Peyer's patch (tissue), 4 donors: ENCODE results near the gene BAAT. TPM values are rescaled to one million over a fixed set of nuclear protein-coding genes. Genes with fewer than 3 reads are reported as not detected.

Experiments
- DNase-seq, 3 donors: peaks; one replicate each; pipeline ENCODE4 v3.0.0-alpha.2; 2017 to 2019
- H3K27ac ChIP-seq, 4 donors: fragments of 200-600 bp; sonication (generic); one replicate each; pipeline ENCODE4 v1.5.1; 2016 to 2019
- H3K27me3 ChIP-seq, 2 donors: fragments of 200-600 bp; sonication (generic); one replicate each; pipeline ENCODE4 v1.5.1; 2019
- H3K36me3 ChIP-seq, 3 donors: fragments of 200-600 bp; sonication (generic); one replicate each; pipeline ENCODE4 v1.5.1; 2016 to 2019
- H3K4me1 ChIP-seq, 4 donors: fragments of 200-600 bp; sonication (generic); one replicate each; pipeline ENCODE4 v1.5.1; 2016 to 2019
- H3K4me3 ChIP-seq, 4 donors: fragments of 200-600 bp; sonication (generic); 1 replicate in 3 of 4; 2 replicates in 1 of 4; pipeline ENCODE4 v1.5.1; 2016 to 2019; ENCODE audit warnings: mild to moderate bottlenecking in 1 of 4
- H3K9me3 ChIP-seq, 4 donors: fragments of 200-600 bp; sonication (generic); one replicate each; pipeline ENCODE4 v1.5.1; 2016 to 2019; ENCODE audit warnings: mild to moderate bottlenecking in 1 of 4
- POLR2A ChIP-seq, 2 donors: fragments of 450-650 bp; IDR thresholded peaks; one replicate each; pipeline ENCODE4 v1.5.1; 2017; ENCODE audit warnings: antibody characterized with exemption in 2 of 2, mild to moderate bottlenecking in 2 of 2, moderate library complexity in 2 of 2
- total RNA-seq, 4 donors: library from RNA; depleted of rRNA; stranded (reverse); fragments of >200 nt; gene quantifications; one replicate each; pipeline ENCODE4 v1.1.0, GENCODE V29; 2016
- TF ChIP-seq, protein P1 (sequence below), 6 experiments: fragments of 450-650 bp in 4 of 6; fragments of 200-600 bp in 2 of 6; sonication (generic) in 1 of 6; IDR thresholded peaks; one replicate each; pipeline ENCODE4 v1.5.1; 2017 to 2019; ENCODE audit warnings: antibody characterized with exemption in 6 of 6, mild to moderate bottlenecking in 3 of 6, moderate library complexity in 1 of 6

The BAAT gene
- total RNA-seq, 4 donors from 2014 or later: 1.2 TPM; not detected in 3

GRCh38 chr9:101417977-101418376 is 33.2 kb upstream of the BAAT start:
- no peak overlapping the region for H3K4me3 ChIP-seq
- peaks cover 0 to 3% (median 0%) of the 10 kb centered on the region in 3 donors for H3K36me3 ChIP-seq
- H3K9me3 ChIP-seq: peaks cover 0 to 9% (median 3%) of the 10 kb centered on the region in 4 donors
- H3K27ac ChIP-seq: no peak overlapping the region
- DNase-seq: no peak
- no peaks in the 10 kb centered on the region for H3K4me1 ChIP-seq
- TF ChIP-seq, protein P1, sequence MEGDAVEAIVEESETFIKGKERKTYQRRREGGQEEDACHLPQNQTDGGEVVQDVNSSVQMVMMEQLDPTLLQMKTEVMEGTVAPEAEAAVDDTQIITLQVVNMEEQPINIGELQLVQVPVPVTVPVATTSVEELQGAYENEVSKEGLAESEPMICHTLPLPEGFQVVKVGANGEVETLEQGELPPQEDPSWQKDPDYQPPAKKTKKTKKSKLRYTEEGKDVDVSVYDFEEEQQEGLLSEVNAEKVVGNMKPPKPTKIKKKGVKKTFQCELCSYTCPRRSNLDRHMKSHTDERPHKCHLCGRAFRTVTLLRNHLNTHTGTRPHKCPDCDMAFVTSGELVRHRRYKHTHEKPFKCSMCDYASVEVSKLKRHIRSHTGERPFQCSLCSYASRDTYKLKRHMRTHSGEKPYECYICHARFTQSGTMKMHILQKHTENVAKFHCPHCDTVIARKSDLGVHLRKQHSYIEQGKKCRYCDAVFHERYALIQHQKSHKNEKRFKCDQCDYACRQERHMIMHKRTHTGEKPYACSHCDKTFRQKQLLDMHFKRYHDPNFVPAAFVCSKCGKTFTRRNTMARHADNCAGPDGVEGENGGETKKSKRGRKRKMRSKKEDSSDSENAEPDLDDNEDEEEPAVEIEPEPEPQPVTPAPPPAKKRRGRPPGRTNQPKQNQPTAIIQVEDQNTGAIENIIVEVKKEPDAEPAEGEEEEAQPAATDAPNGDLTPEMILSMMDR (IDR thresholded peaks at IDR 0.05): no peak
- peak in 1 of 2 donors; percentile 1 for TF ChIP-seq POLR2A (IDR thresholded peaks at IDR 0.05)
- H3K27me3 ChIP-seq: no peaks in the 10 kb centered on the region

- DNase-seq: no peak
- Histone ChIP-seq H3K27ac (peak overlapping the region in 1 of 4 donors; percentile 16), H3K9me3 (peaks cover 0 to 13% (median 4%) of the 10 kb centered on the region in 4 donors), H3K36me3 (no peaks in the 10 kb centered on the region), H3K4me1 (no peaks in the 10 kb centered on the region), H3K27me3 (no peaks in the 10 kb centered on the region), H3K4me3 (no peak overlapping the region)
- TF ChIP-seq POLR2A (IDR thresholded peaks at IDR 0.05): peak in 1 of 2 donors; percentile 34
- TF ChIP-seq, protein P1 (IDR thresholded peaks at IDR 0.05): no peak
Measured at GRCh38 chr9:101417389-101417788, 32.6 kb upstream of the BAAT start.

GRCh38 chr9:101415578-101415977 is 30.8 kb upstream of the BAAT start:
- Histone ChIP-seq H3K27ac (no peak overlapping the region), H3K9me3 (peaks cover 0 to 27% (median 8%) of the 10 kb centered on the region in 4 donors), H3K36me3 (no peaks in the 10 kb centered on the region), H3K27me3 (no peaks in the 10 kb centered on the region), H3K4me3 (no peak overlapping the region), H3K4me1 (no peaks in the 10 kb centered on the region)
- TF ChIP-seq, protein P1 (IDR thresholded peaks at IDR 0.05): no peak
- peak in 1 of 2 donors; percentile 4 for TF ChIP-seq POLR2A (IDR thresholded peaks at IDR 0.05)
- no peak for DNase-seq

- Histone ChIP-seq H3K27me3 (no peaks in the 10 kb centered on the region), H3K27ac (no peak overlapping the region), H3K9me3 (peaks cover 0 to 33% (median 12%) of the 10 kb centered on the region in 4 donors), H3K4me1 (no peaks in the 10 kb centered on the region), H3K4me3 (no peak overlapping the region), H3K36me3 (no peaks in the 10 kb centered on the region)
- TF ChIP-seq POLR2A (IDR thresholded peaks at IDR 0.05): no peak
- TF ChIP-seq, protein P1 (IDR thresholded peaks at IDR 0.05): no peak
- no peak for DNase-seq
Measured at GRCh38 chr9:101414839-101415238, 30.0 kb upstream of the BAAT start.

DNA sequence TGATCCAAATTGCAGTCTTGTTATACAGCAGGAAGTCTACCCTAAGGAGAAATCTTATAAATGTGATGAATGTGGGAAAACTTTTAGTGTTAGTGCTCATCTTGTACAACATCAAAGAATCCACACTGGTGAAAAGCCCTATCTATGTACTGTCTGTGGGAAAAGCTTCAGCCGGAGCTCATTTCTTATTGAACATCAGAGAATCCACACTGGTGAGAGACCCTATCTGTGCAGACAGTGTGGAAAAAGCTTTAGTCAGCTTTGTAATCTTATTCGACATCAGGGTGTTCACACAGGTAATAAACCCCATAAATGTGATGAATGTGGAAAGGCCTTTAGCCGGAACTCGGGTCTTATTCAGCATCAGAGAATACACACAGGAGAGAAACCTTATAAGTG is 24.3 kb upstream of the BAAT start:
- H3K4me1 ChIP-seq: no peaks in the 10 kb centered on the region
- H3K36me3 ChIP-seq: peaks cover 0 to 55% (median 5%) of the 10 kb centered on the region in 3 donors
- H3K27me3 ChIP-seq: no peaks in the 10 kb centered on the region
- no peak for DNase-seq
- H3K27ac ChIP-seq: no peak overlapping the region
- peaks cover 4 to 83% (median 22%) of the 10 kb centered on the region in 4 donors for H3K9me3 ChIP-seq
- H3K4me3 ChIP-seq: no peak overlapping the region
- TF ChIP-seq POLR2A (IDR thresholded peaks at IDR 0.05): no peak
- TF ChIP-seq, protein P1 (IDR thresholded peaks at IDR 0.05): no peak
